NCI-H2029 (cell line): Measurements from ENCODE around the gene SLC13A3.

ENCODE experiments used
- DNase-seq: peaks from one replicate; lab custom pipeline; 2025; lab: John Stamatoyannopoulos, UW

SLC13A3 gene

DNA sequence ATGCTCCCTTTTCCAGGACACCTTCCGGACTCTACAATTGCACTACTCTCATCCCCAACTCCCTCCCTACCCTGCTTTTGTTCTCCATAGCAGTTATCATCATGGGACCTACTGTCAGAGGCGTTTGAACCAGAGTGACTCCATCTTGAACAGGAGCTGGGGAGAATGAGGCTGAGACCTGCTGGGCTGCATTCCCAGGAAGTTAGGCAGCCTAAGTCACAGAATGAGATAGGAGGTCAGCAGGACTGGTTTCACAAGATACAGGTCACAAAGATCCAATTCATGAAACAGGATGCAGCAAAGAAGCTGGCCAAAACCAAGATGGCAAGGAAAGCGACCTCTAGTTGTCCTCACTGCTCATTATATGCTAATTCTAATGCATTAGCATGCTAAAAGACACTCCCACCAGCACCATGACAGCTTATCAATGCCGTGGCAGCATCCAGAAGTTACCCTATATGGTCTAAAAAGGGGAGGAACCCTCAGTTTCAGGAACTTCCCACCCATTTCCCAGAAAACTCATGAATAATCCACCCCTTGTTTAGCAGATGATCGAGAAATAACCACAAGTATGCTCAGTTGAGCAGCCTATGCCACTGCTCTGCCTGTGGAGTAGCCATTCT is 15.6 kb downstream of the SLC13A3 start:
- DNase-seq: no peak

DNA sequence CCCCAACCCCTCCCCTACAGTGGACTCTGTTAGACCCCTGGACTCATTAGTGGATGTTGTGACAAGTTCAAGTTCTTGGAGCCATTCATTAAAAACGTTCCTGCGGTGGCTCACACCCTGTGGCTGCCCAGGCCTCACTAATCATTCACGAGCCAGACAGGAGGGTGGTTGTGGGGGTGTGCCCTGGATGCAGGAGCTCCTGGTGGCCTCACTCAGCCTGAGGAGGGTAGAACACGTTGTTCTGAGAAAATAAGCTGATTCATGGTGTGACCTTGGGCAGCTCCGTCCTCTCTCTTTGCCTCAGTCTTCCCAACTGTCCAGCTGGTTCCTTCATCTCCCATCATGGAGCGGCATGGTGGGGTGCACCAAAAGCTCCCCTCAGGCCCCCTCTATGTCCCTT is 16.7 kb downstream of the SLC13A3 start:
- DNase-seq: no peak

DNA sequence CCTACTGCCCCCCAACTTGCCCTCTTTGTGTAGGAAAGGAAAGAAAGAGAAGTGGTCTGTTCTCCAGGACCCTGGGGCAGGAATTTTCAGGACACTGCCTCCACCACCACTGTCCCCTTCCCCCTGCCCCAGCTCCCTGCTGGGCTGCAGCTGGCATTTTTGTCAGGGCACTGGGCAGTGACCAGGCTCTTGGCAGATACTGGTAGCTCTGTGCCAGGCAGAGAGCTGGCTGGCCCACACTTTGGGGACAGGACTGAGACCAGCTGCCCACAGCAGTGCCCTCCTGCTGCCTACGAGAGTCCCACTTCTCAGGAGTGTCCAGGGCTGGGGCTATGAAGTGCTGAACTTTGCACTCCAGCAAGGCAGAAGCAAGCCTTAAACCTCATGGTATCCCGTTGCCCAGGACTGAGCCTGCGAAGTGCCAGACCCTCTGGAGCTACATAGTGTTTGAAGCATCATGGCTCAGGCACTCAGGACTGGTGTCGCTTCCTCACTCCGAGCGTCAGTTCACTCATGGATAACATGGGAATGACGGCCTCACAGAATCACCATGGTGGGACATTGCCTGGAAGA is 19.3 kb downstream of the SLC13A3 start:
- no peak for DNase-seq

DNA sequence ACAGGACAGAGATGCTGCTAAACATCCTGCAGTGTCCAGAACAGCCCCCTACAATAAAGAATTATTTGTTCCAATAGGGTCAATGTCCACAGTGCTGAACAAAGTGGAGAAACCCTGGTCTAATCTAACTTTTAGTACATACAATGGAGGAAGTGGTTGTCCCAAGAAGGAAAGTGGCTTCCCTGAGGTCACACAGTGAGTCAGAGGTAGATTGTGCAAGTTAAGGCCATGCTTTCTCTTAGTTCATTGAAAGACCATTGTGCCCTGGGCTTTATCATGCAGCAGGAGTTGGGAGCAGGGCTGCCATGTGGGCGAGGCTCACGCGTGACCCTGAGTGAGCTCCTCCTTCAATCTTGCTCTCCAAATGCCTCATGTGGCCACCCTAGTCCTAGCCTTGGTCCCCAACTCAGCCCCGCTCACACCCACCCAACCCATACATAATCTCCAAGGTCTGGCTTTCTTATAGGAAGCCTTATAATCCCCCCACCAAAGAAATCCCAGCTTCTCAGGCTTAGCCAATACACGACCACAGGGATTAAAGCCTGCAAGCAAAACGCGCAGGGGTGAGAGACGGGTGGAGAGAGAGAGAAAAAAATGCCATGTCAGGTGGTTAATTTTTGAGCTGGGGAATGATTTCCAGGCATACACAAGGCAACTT is 19.9 kb downstream of the SLC13A3 start:
- no peak for DNase-seq

DNA sequence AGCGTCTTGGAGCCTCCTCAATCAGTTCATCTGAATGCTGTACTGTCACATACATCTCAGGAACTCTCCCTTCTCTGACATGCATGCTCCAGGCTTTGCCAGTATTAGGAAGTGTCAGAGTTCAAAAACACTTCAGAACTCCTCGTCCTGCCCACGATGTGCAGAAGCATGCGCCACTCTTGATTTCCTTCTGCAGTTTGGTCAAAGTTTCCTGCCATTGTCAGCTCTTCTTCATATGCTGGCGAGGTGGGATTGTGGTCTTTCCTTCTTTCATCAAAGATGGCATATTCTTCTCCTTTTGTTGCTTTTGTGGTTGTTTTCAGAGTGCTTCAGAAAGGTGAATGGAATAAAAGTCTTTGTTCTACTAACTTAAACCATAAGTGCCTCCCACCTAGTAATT is 21.0 kb downstream of the SLC13A3 start:
- DNase-seq: no peak

DNA sequence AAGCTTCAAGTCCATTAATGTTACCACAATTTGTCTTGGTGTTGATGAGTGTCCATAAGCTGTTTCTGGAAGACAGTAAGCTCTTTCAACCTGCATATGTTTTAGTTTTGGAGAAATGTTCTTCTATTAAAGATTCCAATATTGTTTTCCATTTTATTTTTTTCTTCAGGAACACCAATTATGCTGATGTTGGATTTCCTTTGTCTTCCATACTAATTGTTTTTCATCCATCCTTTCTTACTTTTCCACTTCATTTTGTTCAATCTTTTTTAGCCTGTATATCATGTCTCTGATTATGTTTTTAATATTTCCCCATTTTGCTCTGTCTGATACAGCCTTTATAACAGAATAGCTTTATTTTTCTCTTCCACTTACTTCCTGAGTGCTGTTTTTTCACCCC is 21.9 kb downstream of the SLC13A3 start:
- DNase-seq: no peak

DNA sequence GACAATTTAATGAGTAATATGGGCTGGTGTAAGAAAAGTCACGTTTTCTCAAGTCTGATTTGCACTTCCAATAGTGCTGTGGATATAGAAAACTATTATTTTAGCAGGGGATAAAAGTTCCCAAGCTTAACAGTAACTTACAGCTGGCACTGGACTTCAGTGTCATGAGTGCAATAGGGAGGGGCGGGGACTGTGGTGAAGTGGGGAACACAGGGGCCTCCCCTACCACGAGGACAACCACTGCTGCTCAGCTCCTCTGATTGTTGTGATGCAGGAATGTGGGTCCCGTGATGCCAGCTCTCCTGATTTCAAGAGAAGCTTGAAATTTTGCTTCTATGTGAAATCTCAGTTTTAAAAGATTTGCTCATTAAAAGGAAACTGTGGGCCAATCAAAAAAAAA is 24.0 kb downstream of the SLC13A3 start:
- no peak for DNase-seq

DNA sequence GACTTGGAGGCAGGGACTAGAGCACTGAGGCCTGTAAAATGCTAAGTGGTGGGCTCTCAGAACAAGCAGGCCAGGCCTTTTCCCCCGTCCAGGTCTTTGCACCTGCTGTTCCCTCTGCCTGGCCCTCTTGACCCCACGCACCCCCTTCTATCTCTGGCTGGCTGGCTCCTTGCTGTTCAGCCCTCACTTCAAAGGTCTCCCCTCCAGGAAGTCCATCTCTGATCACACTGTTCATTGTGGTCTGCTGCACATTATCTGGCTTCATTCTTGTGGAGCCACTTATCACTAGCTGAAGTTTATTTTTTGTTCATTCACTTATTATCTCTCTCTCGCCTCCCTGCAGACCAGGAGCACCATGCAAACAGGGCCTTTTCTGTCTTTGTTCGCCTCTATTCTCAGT is 24.5 kb downstream of the SLC13A3 start:
- no peak for DNase-seq

DNA sequence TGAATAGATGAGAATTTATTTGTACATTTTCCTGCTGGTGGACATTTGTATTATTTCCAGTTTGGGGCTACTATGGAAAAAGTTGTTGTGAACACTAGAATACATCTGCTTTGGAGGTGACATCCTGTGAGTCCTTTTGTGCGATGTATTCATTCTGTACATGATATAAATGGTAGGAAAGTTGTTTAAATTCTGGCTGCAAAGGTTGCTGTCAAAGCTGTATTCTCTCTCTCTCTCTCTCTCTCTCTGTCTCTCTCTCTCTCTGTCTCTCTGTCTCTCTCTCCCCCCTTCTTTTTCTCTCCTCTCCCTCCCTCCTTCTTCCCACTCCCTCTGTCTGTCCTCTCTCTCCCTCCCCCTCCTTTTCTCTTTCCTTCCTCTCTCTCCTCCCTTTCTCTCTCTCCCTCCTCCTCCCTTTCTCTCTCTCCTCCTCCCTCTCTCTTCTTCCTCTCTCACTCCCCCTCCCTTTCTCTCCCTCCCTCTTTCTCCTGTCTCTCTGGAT is 25.3 kb downstream of the SLC13A3 start:
- DNase-seq: no peak

DNA sequence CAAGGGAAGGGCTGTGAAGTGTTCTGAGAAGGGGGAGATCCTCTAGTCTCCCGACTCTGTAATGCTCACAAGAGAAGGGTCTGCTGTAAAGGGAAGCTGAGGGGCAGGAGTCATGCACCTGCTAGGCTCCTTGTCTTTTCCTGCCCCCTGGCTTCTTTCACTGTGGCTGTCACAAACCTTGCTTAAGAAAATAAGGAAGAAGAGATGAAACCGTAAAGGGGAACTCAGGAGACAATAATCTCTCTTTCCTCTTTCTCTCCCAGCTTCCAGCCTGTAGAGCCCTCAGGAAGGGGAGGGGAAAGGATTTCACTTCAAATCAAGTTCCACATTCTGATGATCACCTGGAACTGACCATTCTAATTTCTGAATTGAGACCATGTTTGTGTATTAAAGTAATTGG is 26.3 kb downstream of the SLC13A3 start:
- DNase-seq: no peak

DNA sequence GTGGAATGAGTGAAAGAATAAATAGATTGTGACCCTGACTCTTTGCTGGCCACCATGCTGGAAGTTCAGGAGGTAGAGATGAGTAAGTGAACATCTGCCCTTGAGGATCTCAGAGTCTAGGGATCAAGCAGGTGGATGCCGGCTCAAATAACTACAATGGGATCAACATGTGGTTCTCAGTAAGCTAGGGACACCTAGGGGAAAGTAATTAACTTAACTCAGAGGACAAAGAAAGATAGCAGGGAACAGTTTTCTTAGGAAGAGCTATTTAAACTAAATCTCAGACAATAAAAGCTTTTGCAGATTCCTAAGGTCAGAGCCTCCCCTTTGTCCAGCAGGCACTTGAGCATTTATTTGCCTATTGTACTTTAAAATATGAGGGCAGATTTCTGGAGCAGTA is 29.1 kb downstream of the SLC13A3 start:
- no peak for DNase-seq

DNA sequence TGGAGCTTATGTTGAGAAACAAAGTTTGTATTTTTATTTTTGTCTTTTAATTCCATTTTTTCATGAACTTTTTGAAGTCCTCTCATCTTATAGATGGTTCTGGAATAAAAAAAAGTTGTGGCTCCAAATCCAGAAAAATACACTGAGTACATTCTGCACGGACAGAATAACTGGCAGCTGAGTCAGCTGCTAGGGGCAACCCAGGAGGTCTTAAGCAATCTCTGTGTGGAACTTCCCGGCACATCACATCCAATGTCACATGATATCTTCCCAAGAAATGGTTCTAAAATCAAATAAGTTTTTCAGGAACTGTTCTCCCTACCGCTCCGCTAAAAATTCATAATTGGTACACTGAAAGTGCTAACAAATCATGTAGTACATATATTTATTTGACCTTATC is 29.8 kb downstream of the SLC13A3 start:
- DNase-seq: no peak

DNA sequence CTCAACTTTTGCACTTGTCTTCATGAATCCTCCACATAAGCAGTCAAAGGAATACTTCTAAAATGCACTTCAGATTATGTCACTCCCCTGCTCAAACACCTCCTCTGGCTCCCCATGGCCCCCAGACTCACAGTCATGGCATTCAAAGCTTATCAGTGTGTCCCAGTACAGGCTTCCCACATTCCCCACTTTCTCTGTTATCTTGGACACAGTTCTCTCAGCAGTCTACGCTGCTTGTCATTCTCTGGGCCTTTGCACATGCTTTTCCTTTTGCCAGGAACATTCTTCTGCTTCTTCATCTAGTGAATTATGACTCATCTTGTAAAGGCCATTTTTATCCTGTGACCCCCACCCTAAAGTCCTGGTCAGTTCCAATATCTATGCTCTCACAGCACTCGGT is 31.8 kb downstream of the SLC13A3 start:
- DNase-seq: no peak

DNA sequence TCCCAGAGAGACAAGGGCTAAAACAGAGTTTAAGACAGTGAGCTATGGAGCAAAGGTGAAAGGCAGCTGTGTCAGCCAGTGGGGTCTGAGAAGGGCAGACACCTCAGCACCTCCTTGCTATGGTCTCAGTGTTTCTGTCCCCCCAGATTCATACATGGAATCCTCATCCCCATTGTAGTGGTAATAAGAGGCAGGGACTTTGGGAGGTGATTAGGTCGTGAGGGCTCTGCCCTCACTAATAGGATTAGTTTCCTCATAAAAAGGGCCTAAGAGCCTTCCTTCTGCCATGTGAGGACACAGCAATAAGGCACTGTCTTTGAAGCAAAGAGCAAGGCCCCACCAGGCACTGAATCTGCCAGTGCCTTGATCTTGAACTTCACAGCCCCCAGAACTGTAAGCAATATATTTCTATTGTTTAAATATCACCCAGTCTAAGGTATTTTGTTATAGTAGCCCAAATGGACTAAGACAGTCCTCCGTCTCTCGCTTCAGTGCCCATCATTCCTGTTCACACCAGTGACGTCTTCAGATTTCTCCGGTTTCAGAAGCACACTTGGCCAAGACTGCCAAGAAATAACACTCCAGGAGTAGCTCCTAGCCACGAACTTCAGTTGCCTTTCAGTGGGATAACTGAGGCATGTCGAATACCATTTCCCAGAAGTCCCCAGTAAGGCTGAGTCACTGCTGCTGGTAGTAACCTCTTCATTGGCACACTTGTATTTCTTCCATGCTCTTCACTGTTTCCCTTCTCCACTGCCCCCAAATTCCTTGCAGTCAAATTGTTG is 32.8 kb downstream of the SLC13A3 start:
- DNase-seq: no peak

DNA sequence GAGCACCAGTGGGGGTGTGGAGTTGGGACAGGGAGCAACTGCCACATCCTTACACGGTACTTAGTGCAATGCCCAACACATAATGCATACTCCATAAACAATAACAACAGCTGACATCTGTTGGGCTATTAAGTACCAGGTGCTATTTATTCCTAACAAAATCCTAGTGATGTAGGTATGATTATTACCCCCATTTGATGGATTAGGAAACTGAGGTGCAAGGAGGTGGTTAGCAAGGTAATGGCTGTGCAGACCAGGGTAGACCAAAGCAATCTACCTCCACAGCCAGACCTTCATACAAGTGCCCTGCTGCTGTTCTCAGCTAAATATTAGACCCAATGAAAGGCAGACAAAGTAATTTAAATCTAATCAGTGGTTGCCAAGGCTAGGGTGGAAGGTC is 36.8 kb downstream of the SLC13A3 start:
- no peak for DNase-seq

DNA sequence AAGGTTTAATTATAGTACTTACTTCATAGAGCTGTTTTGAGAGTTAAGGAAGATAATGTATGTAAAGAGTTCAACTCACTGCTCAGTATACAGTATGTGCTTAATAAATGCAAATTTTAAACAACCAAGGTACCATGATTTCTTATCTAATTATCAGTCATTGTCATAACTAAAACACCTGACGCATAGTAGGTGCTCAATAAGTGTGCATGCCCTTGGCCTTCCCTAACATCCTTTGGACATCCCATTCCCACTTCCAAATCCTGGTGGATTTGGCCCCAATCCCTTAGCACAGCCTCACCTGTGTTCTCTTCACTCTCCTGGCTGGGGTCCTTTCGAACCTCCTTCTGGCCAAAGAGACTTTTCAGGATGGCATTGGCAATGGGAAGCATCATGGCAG is 41.1 kb downstream of the SLC13A3 start:
- no peak for DNase-seq

DNA sequence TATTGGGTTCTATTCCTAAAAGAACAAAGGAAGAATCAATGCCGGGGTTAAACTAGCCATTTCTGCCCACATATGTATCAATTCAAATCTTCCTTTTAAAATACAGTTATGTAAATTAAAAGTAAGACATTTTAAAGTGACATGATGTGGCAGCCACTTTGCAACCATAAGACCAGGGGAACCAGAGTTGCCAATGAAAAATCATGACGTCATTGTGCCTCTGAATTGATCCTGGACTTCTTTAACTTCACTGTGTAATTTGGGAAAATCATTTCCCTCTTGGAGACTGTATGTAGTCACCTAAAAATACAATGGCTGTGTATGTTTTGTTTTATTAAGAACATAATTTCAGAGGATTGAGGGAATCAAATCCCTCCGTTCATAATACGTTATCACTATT is 42.2 kb downstream of the SLC13A3 start:
- no peak for DNase-seq

DNA sequence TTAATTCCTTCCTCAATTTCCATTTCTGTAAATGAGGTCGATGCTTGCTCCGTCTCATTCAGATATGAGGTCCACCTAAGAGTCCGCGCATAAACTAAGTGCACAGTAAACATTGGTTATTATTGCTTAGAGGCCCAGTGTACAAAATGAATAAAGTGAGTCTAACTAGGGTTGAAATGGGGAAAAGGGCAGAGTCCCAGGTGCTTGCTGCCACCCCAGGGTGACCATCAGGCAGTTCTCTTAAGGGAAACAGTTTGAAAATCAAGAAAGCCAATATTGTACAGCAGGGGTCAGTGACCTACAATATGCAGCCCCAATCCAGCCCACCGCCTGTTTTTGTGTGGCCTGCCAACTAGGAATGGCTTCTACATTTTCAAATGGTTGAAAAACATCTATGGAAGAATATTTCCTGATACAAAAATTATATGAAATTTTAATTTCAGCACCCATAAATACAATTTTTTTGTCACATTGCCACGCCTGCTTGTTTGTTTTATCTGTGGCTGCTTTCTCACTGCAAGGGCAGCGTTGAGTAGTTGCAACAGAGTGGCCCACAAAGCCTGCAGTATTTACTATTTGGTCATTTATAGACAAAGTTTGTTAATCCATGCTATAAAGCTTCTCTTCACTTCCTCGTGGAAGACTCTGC is 43.3 kb downstream of the SLC13A3 start:
- no peak for DNase-seq

DNA sequence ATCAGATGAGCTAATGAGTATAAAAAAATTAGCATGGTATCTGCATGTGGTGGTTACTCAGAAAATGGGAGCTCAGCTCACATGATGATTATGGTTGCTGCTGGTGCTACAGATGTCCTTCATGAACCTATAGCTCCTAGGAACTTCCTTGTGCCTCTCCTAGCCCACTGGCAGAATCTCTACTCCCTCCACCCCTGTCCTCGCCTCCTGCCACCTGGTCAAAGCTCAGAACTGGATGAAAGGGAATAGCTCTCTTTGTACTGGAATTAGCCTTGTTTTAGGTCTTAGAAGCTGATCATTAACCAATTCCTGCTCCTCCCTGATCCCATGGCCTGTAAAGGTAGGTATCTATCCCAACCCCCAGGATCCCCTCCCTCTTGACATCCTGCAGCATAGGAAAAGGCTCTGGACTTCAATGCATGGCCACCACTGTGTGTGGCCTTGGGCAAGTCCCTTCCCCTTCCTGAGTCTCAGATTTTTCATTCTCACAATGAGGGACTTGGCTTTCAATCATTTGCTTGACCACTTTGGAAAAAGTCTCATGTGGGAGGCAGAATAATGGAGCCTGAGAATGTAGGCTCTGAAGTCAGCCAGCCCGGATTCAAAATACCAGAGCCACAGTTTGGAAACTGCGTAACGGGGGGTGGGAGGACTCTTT is 43.9 kb downstream of the SLC13A3 start:
- no peak for DNase-seq

DNA sequence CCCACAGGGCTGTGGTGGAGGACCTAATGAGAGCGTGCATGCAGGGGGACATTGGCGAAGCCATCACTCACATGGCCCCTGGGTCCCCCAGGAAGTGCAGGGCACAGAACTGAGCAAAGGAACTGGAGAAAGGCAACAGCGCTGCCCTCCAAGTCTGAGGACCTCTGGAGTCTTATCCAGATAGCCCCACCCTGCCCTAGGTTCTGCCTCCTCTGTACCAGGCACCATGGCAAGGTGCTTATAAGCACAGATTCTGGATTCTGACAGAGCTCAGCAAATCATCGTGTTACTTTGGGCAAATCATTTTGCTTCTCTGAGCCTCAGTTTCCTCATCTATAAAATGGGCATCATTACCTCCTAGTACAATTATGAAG is 44.5 kb downstream of the SLC13A3 start:
- DNase-seq: no peak

DNA sequence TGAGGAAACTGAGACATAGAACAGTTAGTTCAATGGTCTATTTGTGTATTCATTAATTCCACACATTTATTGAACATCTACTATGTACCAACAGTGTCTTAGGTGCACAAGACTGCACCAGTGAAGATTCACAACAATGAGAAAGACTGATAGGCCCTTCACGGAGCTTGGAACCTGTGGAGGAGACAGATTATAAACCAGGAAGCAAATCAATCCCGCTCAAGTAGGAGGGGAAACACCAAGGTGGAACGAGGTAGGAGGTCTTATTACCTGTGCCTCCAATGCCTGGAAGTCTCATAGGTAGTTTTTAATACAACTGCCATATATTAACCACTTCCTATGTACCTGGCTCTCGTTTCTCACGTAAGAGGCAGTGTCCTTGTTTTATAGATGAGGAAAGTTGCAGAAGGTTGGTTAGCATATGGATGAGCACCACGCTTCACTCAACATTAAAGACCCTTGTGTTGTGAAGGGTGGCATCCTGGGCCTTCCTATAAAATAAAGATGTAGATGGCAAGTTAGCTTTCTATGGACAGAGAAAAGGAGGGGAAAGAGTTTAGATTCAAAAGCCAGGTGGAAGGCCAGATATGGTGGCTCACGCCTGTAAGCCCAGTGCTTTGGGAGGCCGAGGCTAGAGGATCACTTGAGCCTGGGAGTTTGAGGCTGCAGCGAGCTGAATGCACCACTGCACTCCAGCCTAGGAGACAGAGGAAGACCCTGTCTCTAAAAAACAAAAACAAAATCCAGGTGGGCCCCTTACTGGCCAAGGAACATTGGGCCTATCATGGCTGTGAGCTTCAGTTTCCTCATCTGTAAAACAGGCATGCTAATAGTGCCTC is 45.1 kb downstream of the SLC13A3 start:
- no peak for DNase-seq
